ENCODE results near the gene RAET1G.
"Not testable (repeated sequence)": the region's sequence is repeated elsewhere in the genome, so short reads cannot be mapped to it uniquely, and the experiment has no call there.

RAET1G gene

GRCh38 chr6:149933036-149933435 lies 10.1 kb upstream of the RAET1G start:
- H3K4me1 Mint-ChIP-seq (ENCODE audit: low read depth): peaks cover 9% of the 10 kb centered on the region
- no peaks in the 10 kb centered on the region for H3K36me3 Mint-ChIP-seq (ENCODE audit: low read depth)
- peaks cover 94% of the 10 kb centered on the region for H3K27me3 Mint-ChIP-seq (ENCODE audit: low read depth)
- H3K27ac Mint-ChIP-seq: no peak overlapping the region
- no peaks in the 10 kb centered on the region for H3K9me3 Mint-ChIP-seq
- no peak overlapping the region for H3K4me3 Mint-ChIP-seq

DNA sequence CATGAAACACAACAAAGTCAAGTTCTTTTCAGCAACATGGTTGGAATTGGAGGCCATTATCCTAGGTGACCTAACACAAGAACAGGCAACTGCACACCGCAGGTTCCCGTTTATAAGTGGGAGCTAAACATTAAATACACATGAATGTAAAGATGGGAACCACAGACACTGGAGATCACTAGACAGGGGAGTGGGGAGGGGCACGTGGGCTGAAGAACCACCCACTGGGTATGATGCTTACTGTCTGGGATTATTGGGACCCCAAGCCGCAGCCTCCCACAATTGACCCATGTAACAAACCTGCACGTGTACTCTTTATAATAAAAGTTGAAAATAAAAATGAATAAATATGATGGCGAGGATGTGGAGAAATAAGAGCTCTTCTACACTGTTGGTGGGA lies 8.6 kb upstream of the RAET1G start:
- H3K27ac Mint-ChIP-seq: no peak overlapping the region
- H3K4me3 Mint-ChIP-seq: no peak overlapping the region
- H3K9me3 Mint-ChIP-seq: no peaks in the 10 kb centered on the region
- H3K27me3 Mint-ChIP-seq (ENCODE audit: low read depth): peaks cover 92% of the 10 kb centered on the region
- H3K36me3 Mint-ChIP-seq (ENCODE audit: low read depth): no peaks in the 10 kb centered on the region
- H3K4me1 Mint-ChIP-seq (ENCODE audit: low read depth): peaks cover 9% of the 10 kb centered on the region

DNA sequence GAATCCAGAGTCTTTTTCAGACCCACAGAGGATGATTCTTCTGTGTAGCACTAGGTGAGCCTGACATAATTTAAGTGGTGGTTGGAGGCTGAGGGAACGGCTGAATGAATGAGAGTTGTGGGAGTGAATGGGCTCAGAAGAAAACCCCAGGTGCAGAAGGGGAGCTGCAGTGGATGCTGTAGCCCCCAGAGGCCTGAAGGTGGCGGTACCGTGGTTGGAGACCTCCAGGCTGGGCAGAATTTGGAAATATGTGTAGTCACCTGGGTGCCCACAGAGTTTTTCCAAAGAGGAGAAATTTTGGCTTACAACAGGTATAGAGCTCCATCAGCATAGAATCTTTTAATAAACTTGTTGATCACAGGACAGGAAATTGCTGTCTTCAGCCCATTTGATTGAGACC lies 6.5 kb upstream of the RAET1G start:
- Mint-ChIP-seq H3K36me3 (ENCODE audit: low read depth) (no peaks in the 10 kb centered on the region), H3K27ac (no peak overlapping the region), H3K4me3 (no peak overlapping the region)

DNA sequence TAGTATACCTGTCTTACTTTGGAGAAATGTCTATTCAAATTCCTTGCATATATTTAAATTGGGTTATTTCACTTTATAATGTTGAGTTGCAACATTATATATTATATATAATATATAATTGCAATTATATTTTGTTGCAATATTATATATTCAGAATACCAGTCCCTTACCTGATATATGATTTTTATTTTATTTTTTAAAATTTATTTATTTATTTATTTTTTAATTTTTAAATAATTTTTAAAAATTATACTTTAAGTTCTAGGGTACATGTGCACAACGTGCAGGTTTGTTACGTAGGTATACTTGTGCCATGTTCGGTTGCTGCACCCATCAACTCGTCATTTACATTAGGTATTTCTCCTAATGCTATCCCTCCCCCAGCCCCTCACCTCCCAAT lies 4.1 kb upstream of the RAET1G start:
- H3K36me3 Mint-ChIP-seq (ENCODE audit: low read depth); H3K4me3 Mint-ChIP-seq; H3K9me3 Mint-ChIP-seq; H3K27ac Mint-ChIP-seq: not testable (repeated sequence)
- H3K4me1 Mint-ChIP-seq (ENCODE audit: low read depth): peaks cover 22% of the 10 kb centered on the region
- H3K27me3 Mint-ChIP-seq (ENCODE audit: low read depth): peaks cover 91% of the 10 kb centered on the region

More for the DNA sequence above, 6.5 kb upstream of the RAET1G start:
- no peaks in the 10 kb centered on the region for H3K9me3 Mint-ChIP-seq
- H3K27me3 Mint-ChIP-seq (ENCODE audit: low read depth): peaks cover 89% of the 10 kb centered on the region
- peaks cover 11% of the 10 kb centered on the region for H3K4me1 Mint-ChIP-seq (ENCODE audit: low read depth)

- H3K27me3 Mint-ChIP-seq (ENCODE audit: low read depth): peaks cover 91% of the 10 kb centered on the region
- H3K27ac Mint-ChIP-seq: no peak overlapping the region
- no peaks in the 10 kb centered on the region for H3K36me3 Mint-ChIP-seq (ENCODE audit: low read depth)
- H3K9me3 Mint-ChIP-seq: no peaks in the 10 kb centered on the region
- peaks cover 23% of the 10 kb centered on the region for H3K4me1 Mint-ChIP-seq (ENCODE audit: low read depth)
- peak overlapping the region; percentile 71 for H3K4me3 Mint-ChIP-seq
Observed at GRCh38 chr6:149925974-149926777, 3.3 kb upstream of the RAET1G start.

DNA sequence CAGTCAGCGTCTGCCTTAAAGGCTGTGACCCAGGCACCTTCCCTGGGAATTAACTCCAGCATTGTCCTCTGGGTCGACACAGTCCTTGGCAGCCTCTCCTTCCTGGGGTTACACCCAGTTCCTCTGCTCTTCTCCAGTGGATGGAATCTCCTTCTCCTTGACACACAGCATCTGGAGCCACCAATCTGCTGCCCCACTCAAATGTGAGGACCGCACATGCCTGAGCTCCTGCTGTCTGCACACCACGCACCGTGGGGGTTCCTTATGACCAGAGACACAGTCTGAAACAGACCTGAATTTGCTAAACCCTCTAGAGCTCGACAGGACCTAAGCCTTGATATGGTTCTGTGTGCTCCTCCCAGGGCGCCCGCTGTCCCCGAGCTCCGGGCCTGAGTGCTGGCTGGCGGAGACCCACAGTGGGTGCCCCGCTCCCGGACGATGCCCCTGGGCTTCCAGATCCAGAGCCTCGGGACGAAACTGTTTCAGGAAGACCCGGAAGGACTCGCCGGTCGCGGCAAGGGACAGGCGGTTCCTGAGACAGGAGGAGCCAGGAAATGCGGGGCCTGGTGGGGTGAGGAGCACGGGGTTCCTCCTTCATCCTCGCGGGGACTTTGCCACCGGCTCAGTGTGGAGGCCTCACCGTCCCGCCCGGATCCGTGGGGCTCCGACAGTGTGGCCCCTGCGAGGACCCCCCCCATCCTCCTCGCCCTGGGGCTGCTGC lies 2.5 kb upstream of the RAET1G start:
- Mint-ChIP-seq H3K9me3 (no peaks in the 10 kb centered on the region), H3K27me3 (ENCODE audit: low read depth) (peaks cover 91% of the 10 kb centered on the region), H3K36me3 (ENCODE audit: low read depth) (no peaks in the 10 kb centered on the region), H3K27ac (no peak overlapping the region), H3K4me3 (peak overlapping the region; percentile 31), H3K4me1 (ENCODE audit: low read depth) (peaks cover 23% of the 10 kb centered on the region)

DNA sequence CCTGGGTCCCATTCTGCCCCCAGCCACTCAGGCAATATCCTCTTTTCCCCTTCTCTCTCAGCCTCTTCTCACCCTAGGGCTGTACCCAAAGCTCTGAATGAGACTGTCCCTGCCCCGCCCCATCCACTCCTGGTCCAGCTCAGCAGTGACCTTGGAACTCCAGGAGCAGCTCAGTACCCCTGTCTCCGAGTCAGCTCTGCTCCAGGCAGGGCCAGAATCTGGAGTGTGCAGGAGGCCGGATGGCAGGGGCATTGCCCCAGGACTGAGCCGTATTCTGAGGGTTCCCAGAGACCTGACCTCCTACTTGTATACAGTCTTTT lies 2.0 kb upstream of the RAET1G start:
- no peaks in the 10 kb centered on the region for H3K9me3 Mint-ChIP-seq
- H3K27ac Mint-ChIP-seq: no peak overlapping the region
- no peaks in the 10 kb centered on the region for H3K36me3 Mint-ChIP-seq (ENCODE audit: low read depth)
- no peak overlapping the region for H3K4me3 Mint-ChIP-seq
- peaks cover 23% of the 10 kb centered on the region for H3K4me1 Mint-ChIP-seq (ENCODE audit: low read depth)
- peaks cover 91% of the 10 kb centered on the region for H3K27me3 Mint-ChIP-seq (ENCODE audit: low read depth)

GRCh38 chr6:149924206-149924932 lies 1.4 kb upstream of the RAET1G start:
- H3K36me3 Mint-ChIP-seq (ENCODE audit: low read depth): no peaks in the 10 kb centered on the region
- H3K4me1 Mint-ChIP-seq (ENCODE audit: low read depth): peaks cover 23% of the 10 kb centered on the region
- H3K4me3 Mint-ChIP-seq: no peak overlapping the region
- peaks cover 90% of the 10 kb centered on the region for H3K27me3 Mint-ChIP-seq (ENCODE audit: low read depth)
- no peak overlapping the region for H3K27ac Mint-ChIP-seq
- H3K9me3 Mint-ChIP-seq: no peaks in the 10 kb centered on the region

- H3K27ac Mint-ChIP-seq: no peak overlapping the region
- H3K9me3 Mint-ChIP-seq: no peaks in the 10 kb centered on the region
- H3K36me3 Mint-ChIP-seq (ENCODE audit: low read depth): no peaks in the 10 kb centered on the region
- H3K27me3 Mint-ChIP-seq (ENCODE audit: low read depth): peaks cover 86% of the 10 kb centered on the region
- H3K4me3 Mint-ChIP-seq: peak overlapping the region; percentile 81
- peaks cover 23% of the 10 kb centered on the region for H3K4me1 Mint-ChIP-seq (ENCODE audit: low read depth)
Observed at GRCh38 chr6:149923327-149923986, 536 bp upstream of the RAET1G start.

- peak overlapping the region; percentile 62 for H3K4me3 Mint-ChIP-seq
- not testable (repeated sequence) for H3K27ac Mint-ChIP-seq; H3K36me3 Mint-ChIP-seq (ENCODE audit: low read depth); H3K9me3 Mint-ChIP-seq
- peaks cover 73% of the 10 kb centered on the region for H3K27me3 Mint-ChIP-seq (ENCODE audit: low read depth)
- H3K4me1 Mint-ChIP-seq (ENCODE audit: low read depth): peaks cover 23% of the 10 kb centered on the region
Observed at GRCh38 chr6:149922091-149922490, 830 bp downstream of the RAET1G start.

DNA sequence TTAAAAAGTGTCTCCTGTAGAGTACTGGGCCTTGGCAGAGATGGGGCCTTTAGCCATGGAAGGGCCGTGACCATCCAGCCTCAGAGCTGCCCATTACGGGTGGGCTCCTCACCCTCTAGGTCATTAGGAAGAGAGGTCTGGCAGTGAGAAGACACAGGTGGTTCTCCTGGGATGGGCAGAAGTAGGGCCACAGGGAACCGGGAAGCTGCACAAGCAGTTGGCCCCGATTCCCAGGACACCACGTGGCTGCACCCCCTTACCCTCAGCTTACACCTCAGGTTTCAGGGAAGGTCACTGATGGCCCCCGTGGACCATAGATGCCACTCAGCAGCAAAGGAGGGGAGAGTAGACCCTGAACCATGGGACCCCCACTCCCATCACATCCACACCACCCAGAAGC lies 1.6 kb downstream of the RAET1G start:
- Mint-ChIP-seq H3K27ac (no peak overlapping the region), H3K27me3 (ENCODE audit: low read depth) (peaks cover 75% of the 10 kb centered on the region), H3K36me3 (ENCODE audit: low read depth) (no peaks in the 10 kb centered on the region), H3K4me3 (no peak overlapping the region), H3K9me3 (no peaks in the 10 kb centered on the region), H3K4me1 (ENCODE audit: low read depth) (peaks cover 23% of the 10 kb centered on the region)

DNA sequence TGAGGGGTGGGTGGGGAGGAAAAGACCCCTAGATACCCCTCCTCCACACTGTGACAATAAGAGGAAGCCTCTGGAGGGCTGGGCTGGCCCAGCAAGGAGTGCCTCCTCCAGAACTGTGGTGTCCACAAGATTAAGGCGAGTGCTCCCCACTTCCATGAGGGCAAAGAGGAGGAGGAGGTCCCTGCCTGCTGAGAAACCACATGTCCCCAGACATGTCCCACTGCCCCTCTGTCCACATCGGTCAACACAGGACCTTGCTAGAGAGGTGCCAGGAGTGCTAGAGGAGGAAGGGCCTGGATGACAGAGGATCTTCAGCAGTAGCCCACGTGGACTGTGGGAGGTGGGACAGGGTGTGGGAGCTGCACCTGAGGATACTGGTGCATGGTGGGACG lies 3.1 kb downstream of the RAET1G start:
- H3K4me3 Mint-ChIP-seq: no peak overlapping the region
- no peaks in the 10 kb centered on the region for H3K9me3 Mint-ChIP-seq
- no peaks in the 10 kb centered on the region for H3K36me3 Mint-ChIP-seq (ENCODE audit: low read depth)
- H3K27ac Mint-ChIP-seq: no peak overlapping the region
- peaks cover 15% of the 10 kb centered on the region for H3K4me1 Mint-ChIP-seq (ENCODE audit: low read depth)
- H3K27me3 Mint-ChIP-seq (ENCODE audit: low read depth): peaks cover 63% of the 10 kb centered on the region

DNA sequence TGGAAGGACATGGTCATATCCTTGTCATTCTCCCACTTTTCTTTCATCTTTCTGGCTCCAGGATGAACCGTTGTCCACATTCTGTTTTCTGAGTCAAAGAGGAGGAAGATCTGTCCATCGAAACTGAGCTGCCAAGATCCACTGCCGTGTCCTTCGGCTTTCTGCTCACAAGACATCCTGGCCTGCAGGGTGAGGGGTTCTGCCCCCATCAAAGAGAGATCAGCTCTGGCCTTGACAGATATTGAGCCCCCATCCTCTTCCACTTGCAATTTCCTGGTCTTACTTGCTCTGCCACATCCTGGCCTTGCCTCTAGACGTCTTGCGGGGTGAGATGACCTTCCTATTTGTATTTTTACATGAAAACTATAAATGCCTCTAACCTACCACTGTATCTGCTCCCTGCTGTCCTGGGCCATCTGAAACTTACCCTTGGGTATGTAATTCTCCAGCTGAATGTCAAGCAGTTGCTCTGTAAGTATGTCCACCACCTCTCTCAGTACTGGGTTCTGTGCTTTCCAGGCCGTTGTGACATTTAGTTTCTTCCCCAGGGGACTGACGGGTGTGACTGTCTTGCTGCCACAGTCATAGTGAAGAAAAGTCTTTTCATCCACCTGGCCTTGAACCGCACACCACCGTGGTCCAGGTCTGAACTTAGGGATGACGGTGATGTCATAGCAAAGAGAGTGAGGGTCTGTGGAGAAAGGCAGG lies 3.6 kb downstream of the RAET1G start:
- H3K4me3 Mint-ChIP-seq; H3K36me3 Mint-ChIP-seq (ENCODE audit: low read depth); H3K9me3 Mint-ChIP-seq; H3K27ac Mint-ChIP-seq: not testable (repeated sequence)
- Mint-ChIP-seq H3K27me3 (ENCODE audit: low read depth) (peaks cover 62% of the 10 kb centered on the region), H3K4me1 (ENCODE audit: low read depth) (peaks cover 14% of the 10 kb centered on the region)
